LHCN-M2 (cell line): ENCODE results near the gene ALKBH2. TPM values are rescaled to one million over a fixed set of nuclear protein-coding genes. Genes with fewer than 3 reads are reported as not detected.

Source experiments
- DNase-seq: peaks from one replicate; pipeline ENCODE4 v3.0.0-alpha.2; 2012; ENCODE audit warnings: low read depth
- total RNA-seq: library from RNA; depleted of rRNA; stranded (reverse); fragments of >200 nt; gene quantifications from 2 replicates; pipeline ENCODE4 v1.2.3, GENCODE V29; 2014

ALKBH2 gene
- total RNA-seq, 1 experiment from 2014 or later = 14.8 TPM

DNA sequence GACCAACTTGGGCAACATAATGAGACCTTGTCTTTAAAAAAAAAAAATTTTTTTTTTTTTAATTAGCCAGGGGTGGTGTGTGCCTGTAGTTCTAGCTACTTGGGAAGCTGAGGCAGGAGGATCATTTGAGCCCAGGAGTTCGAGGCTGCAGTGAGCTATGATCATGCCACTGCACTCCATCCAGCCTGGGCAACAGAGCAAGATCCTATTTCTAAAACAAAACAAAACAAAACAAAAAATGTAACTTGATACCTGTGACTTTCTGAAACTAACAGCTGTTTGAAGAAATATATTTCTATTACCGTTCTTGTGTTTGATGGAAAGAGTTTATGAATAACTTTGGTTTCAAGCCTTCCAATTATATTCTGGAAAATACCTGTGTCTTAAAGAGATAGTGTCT is 21.4 kb upstream of the ALKBH2 start:
- DNase-seq = no peak

DNA sequence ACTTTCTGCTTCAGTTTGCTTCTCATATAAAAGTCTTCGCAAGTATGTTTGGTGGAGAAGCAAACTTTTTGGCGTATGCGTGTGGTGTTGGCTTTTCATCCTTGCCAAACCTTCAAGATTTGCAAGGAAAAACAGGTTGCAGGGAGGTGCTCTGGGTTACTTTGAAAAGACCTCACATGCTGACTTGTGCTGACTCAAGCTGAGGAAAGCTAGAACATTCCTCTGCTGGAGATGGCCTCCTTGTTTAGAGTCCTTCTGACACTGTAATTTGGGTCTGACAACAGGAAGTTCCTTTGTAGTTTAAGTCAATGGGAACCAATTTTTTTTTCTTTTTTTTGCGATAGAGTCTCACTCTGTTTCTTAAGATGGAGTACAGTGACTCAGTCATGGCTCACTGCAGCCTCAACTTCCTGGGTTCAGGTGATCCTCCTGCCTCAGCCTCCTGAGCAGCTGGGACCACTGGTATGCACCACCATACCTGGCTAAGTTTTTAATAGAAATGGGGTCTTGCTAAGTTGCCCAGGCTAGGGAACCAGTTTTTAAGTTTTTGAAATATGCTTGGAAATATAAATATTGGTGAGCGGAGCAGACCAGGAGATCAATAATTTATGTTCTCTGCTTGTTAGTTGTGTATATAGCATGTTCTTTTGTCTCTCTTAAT is 20.5 kb upstream of the ALKBH2 start:
- no peak for DNase-seq

DNA sequence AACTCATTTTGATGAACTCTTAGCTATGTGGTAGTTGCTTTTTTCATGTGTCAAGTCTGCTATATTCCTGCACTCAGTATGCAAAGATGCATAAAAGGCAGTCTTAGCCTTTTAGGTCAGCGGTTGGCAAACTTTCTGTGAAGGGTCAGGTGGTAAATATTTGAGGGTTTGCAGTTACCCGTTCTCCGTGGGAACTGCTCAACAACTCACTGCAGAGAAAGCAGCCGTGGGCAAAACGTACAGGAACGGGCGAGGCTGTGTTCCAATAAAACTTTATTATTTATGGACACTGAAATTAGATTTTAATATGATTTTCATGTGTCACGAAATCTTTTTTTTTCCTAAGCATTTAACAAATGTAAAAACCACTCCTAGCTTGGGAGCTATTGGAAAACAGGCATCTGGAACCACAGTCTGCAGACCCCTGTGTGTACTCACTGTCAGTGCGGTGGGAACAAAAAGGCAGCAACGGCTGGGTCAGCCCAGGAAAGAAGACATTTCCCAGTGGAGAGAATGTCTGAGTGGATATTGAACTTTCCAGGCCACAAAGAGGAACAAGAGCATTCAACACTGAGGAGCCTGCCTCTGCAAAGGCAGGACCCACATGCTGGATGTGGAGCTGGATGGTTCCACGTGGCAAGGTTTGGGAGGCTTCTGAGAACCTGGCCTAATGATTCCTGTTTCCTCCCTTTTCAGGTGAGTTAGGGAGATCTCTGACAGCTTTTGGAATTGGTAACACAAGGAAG is 19.6 kb upstream of the ALKBH2 start:
- no peak for DNase-seq

DNA sequence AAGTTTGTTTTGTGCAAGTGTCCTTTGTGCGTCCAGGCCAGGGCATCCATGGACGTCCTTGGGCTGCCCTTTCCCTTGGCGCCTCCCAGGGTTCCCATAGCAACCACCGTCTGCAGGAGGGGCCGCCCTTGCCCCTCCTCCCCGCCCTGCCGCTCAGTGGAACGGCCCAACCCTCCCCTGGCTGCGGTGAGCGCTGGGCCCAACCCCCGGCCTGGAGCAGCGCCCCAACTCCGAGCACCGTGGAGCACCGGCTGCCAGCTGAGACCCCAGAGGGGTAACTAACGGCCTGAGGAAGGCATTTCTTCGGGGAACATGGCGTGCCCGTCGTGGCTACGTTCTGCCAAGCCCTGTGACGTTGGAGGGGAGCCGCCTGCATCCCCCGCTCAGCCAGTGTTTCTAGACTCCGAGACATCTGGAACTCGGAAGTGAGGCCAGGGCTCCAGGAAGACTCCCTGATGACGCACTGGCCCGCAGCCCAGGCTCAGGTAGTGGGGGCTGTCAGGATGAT is 17.8 kb upstream of the ALKBH2 start:
- DNase-seq = peak; percentile 43

DNA sequence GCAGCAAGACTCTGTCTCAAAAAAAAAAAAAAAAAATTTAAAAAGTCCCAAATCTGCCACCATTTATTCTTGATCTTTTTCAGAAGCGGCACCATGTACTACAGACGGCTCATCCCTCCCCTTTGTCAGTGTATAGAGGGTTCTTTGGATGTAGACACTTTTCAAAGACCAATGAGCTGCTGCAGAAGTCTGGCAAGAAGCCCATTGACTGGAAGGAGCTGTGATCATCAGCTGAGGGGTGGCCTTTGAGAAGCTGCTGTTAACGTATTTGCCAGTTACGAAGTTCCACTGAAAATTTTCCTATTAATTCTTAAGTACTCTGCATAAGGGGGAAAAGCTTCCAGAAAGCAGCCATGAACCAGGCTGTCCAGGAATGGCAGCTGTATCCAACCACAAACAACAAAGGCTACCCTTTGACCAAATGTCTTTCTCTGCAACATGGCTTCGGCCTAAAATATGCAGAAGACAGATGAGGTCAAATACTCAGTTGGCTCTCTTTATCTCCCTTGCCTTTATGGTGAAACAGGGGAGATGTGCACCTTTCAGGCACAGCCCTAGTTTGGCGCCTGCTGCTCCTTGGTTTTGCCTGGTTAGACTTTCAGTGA is 16.6 kb upstream of the ALKBH2 start:
- DNase-seq = no peak

DNA sequence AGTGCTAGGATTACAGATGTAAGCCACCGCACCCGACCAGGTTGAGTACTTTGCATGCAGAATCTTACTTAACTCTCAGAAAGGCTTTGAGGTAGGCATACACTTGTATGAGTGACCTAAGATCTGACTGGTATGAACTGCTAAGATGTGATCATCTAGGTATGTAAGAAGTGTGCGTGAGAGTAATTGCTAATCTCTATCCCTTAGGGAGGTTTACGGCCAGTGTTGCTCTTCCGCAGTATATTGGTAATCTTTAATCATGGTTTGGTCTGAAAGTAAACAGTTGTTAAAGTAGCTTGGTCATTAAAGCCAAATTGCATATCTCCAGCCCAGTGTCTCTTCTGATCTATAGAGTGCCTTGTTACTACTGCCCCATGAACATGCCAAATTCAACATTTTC is 11.9 kb upstream of the ALKBH2 start:
- DNase-seq = no peak

DNA sequence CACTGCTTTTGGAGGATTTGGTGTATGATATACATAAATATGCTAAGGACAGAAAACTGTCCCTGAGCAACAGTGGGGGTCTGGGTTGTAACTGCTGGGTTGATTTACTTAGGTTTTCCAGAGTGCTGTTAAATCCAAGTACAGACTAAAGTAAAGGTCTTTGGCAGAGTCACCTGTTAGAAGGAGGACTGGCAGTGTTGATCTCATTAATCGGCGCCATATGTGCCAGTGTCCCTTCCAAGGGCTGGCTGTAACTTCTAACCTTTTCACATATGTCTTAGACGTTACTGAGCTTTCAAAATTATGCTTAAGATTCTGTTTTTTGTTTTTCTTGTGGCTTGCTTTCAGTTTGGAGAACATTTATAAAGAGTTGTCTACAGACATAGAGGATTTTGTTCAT is 9.2 kb upstream of the ALKBH2 start:
- DNase-seq = no peak

DNA sequence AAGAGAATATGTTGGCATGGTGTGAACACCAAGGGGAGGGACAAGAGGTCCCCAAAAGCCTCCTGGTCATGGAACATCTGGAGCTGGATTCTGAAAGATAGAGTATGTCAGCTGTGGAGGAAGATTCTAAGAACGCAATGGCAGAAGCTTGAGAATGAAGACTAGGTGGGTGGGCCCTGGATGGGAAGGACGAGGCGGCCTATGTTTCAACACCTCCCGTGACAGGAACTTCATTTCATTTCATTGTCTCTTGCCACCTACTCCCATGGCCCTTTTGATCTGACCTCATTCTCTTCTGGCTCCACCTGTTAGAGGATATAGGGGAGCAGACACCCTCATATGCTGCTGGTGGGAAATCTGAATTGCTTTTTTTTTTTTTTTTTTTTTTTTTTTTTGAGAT is 7.5 kb upstream of the ALKBH2 start:
- DNase-seq = no peak

DNA sequence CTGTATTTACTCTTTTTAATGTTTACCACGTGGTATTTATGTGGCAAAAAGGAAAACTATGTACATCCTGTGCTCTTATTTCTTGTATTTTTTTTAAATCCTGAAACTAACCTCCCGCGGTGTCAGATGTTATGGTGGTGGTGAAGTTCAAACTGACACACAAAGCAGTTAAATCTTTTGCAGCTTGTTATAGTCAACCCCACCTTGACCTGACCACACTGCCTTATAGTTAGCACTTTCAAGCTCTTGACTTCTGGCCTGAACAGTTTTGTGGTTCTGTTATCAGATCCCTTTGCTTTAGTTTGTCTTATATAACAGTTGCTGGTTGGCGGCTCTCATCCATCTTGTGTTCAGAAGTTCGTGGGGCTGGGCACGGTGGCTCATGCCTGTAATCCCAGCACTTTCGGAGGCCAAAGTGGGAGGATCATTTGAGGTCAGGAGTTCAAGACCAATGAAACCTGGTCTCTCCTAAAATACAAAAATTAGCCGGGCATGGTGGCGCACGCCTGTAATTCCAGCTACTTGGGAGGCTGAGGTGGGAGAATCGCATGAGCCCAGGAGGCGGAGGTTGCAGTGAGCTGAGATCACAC is 6.3 kb upstream of the ALKBH2 start:
- DNase-seq = no peak

DNA sequence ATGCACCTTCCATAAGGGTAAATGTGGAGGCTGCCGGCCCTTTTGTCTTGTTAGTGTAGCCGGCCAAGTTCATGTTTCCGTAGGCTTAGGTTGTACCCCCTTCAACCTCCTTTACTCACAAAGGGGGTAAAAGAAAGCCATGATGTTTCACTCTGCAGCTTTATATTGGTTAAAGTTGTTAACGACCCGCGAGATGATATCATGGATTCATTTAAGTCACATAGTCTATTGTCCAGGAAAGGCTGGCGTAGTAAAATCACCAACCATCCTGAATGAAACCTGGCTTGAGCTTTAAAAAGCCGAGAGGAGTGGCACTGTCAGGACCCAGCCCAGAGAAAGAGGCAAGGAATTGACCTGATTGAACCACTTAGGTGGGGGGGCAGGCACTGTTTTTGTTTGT is 5.4 kb upstream of the ALKBH2 start:
- no peak for DNase-seq

DNA sequence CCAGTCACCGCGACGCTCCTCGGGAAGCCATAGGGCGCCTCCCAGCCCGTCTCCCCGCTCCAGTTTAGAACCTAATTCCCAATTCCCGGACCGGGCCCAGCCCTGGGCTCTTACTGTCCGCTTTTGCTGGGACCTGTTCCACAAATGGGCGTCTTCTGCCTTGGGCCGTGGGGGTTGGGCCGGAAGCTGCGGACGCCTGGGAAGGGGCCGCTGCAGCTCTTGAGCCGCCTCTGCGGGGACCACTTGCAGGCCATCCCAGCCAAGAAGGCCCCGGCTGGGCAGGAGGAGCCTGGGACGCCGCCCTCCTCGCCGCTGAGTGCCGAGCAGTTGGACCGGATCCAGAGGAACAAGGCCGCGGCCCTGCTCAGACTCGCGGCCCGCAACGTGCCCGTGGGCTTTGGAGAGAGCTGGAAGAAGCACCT is 4.9 kb upstream of the ALKBH2 start:
- DNase-seq = peak; percentile 52

DNA sequence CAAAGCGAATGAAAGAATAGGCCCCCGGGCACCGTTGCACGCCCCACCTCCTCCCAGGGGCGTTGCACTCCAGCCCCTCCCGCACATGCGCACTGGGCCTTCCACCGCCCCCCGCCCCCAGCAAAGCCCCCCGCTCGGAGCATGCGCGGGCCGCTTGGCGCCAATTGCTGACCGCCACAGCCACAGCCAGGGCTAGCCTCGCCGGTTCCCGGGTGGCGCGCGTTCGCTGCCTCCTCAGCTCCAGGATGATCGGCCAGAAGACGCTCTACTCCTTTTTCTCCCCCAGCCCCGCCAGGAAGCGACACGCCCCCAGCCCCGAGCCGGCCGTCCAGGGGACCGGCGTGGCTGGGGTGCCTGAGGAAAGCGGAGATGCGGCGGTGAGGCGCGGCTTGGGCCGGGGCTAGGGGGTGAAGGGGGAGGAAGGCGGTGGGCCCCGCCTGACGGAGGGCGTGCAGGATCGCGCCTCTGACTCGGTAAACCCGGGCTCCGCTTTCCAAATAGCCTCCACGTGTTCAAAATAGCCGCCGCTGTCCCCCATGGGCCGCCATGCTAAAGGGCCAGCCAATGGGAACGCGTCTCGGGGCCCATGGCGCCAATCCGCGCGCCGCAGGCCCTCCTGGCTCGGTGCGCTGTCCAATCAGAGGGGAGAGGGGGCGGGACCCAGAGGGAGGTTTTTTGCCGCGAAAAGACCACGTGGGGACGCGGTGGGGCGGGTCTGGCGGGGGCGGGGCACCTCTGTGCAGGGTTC is 4.3 kb upstream of the ALKBH2 start, which contains the start of gene UNG:
Gene UNG, plus strand, starts transcription at position 163 of the 748 bp plus-strand sequence. Its CDS starts 83 bp downstream, at position 246.
- DNase-seq = peak; percentile 93

DNA sequence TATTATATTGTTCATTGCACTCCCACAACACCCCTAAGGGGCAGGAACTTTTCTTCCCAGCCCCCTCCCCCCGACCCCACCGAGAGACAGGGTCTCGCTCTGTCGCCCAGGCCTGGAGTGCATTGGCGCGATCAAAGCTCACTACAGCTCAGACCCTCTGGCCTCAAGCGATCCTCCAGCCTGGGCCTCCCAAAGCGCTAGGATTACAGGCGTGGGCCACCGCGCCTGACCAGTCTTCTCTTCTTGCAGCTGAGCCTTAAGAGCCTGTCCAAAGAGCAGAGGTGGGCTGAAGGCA is 3.8 kb upstream of the ALKBH2 start:
- no peak for DNase-seq

DNA sequence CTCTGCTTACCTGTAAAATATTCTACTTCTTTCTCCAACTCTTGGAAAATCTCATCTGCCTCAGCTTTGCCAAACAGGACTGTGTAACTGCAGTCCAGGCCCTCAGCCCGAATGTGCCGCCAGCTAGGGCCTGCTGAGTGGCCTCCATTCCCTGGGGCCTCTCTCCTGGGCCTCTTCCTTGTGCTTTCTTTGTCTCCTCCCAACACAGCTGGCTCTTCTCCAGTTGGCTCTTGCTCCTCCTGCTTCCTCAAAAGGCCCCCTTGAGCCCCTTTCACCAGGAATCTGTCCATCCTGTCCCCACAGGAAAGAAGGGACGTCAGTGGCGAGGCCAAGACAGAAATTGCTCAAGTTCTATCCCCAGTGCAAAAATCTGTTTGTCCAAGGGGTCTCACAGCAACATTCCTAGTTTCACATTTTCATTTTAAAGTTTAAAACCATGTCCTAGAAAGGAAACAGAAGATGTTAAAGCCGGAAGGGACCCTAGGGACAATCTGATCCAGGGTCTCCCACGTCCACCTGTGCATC is 713 bp downstream of the ALKBH2 start:
- DNase-seq = no peak

DNA sequence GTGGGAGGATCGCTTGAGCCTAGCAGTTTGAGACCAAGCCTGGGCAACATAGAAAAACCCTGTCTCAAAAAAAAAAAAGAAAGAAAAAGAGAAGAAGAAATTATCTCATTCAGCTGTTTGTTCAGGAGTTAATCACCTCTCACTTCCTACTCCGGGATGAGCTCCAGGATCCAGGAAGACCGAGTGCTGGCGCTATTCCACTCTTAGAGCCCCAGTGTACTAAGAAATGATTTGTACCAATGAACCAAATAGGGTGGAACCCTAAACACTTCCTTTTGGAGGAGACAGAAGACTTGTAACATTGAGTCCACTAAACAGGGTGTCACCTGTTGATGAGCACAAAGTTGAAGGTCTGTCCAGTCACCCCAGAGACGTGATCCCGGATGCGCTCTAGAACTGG is 3.6 kb downstream of the ALKBH2 start:
- no peak for DNase-seq

DNA sequence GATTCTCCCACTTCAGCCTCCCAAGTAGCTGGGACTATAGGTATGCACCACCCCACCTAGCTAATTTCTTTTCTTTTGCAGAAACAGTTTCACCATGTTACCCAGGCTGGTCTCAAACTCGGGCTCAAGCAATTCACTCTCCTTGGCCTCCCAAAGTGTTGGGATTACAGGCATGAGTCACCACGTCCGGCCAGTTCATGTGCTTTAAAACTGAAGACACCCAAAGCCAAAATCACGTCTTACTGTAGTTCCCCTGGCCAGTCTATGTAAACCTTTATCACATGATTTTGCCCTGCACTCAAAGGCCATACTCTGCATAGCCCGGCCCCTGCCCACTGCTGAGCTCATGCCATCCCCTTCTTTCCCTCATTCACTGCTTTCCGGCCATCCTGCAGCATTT is 4.5 kb downstream of the ALKBH2 start:
- peak; percentile 56 for DNase-seq

DNA sequence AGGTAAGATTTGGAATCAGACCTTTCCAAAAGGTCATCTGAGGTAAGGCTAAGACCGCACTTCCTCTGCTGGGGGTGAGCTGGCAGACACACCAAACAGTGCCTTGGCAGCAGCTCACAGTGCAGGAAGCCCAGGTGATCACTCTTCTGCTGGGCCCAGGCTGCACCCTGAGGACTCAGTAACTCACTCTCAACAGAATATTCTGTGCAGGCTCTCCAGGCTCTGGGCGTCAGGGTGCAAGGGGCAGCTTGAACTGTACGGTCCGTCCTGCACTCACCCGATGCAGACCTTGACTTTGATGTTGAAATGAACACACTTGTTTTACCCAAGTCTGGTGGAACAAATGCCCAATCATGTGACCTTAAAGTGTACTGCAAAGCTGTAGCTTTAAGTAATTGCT is 6.0 kb downstream of the ALKBH2 start:
- no peak for DNase-seq

DNA sequence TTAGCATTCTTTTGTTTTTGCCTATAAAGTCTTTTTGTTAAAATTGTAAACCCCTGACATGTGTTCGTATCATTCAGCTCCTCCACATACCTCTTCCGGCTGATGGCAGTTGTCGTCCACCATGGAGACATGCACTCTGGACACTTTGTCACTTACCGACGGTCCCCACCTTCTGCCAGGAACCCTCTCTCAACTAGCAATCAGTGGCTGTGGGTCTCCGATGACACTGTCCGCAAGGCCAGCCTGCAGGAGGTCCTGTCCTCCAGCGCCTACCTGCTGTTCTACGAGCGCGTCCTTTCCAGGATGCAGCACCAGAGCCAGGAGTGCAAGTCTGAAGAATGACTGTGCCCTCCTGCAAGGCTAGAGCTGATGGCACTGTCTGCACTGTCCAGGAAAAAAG is 7.7 kb downstream of the ALKBH2 start:
- DNase-seq = no peak

DNA sequence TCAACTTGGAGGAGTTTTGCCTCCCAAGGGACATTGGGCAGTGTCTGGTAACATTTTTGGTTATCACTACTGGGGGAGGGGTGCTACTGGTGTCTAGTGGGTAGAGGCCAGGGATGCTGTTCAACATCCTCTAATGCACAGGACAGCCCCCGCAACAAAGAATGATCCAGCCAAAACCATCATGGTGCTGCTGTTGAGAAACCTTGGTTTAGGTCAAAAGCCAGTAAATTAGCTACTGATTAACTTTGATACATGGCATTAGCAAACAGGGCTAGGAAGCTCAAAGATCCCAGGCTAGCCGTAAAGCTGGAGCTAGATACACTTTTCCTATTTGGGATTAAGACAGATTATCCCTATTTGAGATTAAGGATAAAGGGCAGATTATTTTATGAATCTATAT is 8.8 kb downstream of the ALKBH2 start:
- DNase-seq = no peak

DNA sequence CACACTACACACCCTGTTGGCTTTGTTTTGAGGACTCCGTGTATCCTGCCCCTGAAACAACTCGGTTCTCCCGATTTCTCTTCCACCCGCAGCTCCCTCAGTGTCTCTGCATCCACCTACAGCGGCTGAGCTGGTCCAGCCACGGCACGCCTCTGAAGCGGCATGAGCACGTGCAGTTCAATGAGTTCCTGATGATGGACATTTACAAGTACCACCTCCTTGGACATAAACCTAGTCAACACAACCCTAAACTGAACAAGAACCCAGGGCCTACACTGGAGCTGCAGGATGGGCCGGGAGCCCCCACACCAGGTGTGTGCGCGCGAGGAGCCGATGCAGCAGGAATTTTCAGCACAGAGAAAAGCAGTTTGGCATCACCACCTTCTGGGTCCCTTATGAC is 10.5 kb downstream of the ALKBH2 start:
- DNase-seq = no peak

DNA sequence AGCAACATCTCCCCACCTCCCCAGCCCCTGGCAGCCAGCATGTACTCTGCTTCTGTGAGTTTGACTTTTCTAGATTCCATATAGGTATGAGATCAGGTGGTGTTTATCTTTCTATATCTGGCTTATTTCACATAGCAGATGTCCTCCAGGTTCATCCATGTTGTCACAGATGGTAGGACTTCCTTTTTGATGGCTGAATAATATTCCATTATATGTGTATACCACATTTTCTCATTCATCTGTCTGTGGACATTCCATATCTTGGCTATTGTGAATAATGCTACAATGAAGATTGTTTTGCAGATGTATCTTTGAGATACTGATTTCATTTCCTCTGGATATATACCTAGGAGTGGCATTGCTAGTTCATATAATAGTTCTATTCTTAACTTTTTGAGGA is 18.4 kb downstream of the ALKBH2 start:
- no peak for DNase-seq
